ENCODE measurements around the gene MCRIP1. TPM values are rescaled to one million over a fixed set of nuclear protein-coding genes. Genes with fewer than 3 reads are reported as not detected.

The MCRIP1 gene
- total RNA-seq, 1 experiment from 2014 or later: 59.7 TPM

- peaks cover 6% of the 10 kb centered on the region for H3K36me3 ChIP-seq (ENCODE audit: control insufficient read depth, insufficient read depth, low read length)
- Mint-ChIP-seq H3K4me1 (ENCODE audit: low read depth, unreplicated experiment) (no peaks in the 10 kb centered on the region), H3K27ac (ENCODE audit: unreplicated experiment) (no peak overlapping the region), H3K4me3 (ENCODE audit: unreplicated experiment) (no peak overlapping the region), H3K36me3 (ENCODE audit: insufficient read depth, unreplicated experiment) (peaks cover 96% of the 10 kb centered on the region), H3K27me3 (ENCODE audit: insufficient read depth, unreplicated experiment) (no peaks in the 10 kb centered on the region), H3K9me3 (ENCODE audit: unreplicated experiment) (no peaks in the 10 kb centered on the region)
- no peak for TF ChIP-seq CTCF (IDR thresholded peaks at IDR 0.05; ENCODE audit: insufficient read depth in 1 of 2, low read depth in 1 of 2, low read length in 1 of 2, severe bottlenecking in 1 of 2, unreplicated experiment in 1 of 2)
- ChIA-PET POLR2A (no interaction called here), CTCF (interaction anchor here (0.7 kb wide), 1 partner anchor 1156 kb away, joined by 3 read pairs; no protein-coding TSS in a partner anchor)
- no peak overlapping the region for H3K4me3 ChIP-seq (ENCODE audit: low read depth, low read length)
- DNase-seq: no peak
- H3K9me3 ChIP-seq: no peaks in the 10 kb centered on the region
- H3K27me3 ChIP-seq (replicated peaks; ENCODE audit: control insufficient read depth, insufficient read depth, low read length): no peaks in the 10 kb centered on the region
- BruUV-seq (replicated peaks): no TSS peak
- no peaks in the 10 kb centered on the region for H3K4me1 ChIP-seq
- intact Hi-C loops (cut with micrococcal nuclease; ENCODE audit: unreplicated experiment): no loop called here
Observed at GRCh38 chr17:81851423-81851822, 18.3 kb upstream of the MCRIP1 start.

GRCh38 chr17:81849457-81849856 is 16.4 kb upstream of the MCRIP1 start:
- no peaks in the 10 kb centered on the region for H3K27me3 Mint-ChIP-seq (ENCODE audit: insufficient read depth, unreplicated experiment)
- Histone ChIP-seq H3K36me3 (ENCODE audit: control insufficient read depth, insufficient read depth, low read length) (peaks cover 3% of the 10 kb centered on the region; the same call in 1 of the 2 replicates), H3K27me3 (replicated peaks; ENCODE audit: control insufficient read depth, insufficient read depth, low read length) (no peaks in the 10 kb centered on the region), H3K4me3 (ENCODE audit: low read depth, low read length) (no peak overlapping the region), H3K9me3 (no peaks in the 10 kb centered on the region), H3K4me1 (no peaks in the 10 kb centered on the region)
- TF ChIP-seq CTCF (IDR thresholded peaks at IDR 0.05; ENCODE audit: insufficient read depth in 1 of 2, low read depth in 1 of 2, low read length in 1 of 2, severe bottlenecking in 1 of 2, unreplicated experiment in 1 of 2): no peak
- ChIA-PET POLR2A (interaction anchor here (0.6 kb wide), 1 partner anchor 22 kb away, joined by 4 read pairs; the partner anchor contains the start of gene ARHGDIA), CTCF (no interaction called here)
- H3K4me1 Mint-ChIP-seq (ENCODE audit: low read depth, unreplicated experiment): no peaks in the 10 kb centered on the region
- peaks cover 96% of the 10 kb centered on the region for H3K36me3 Mint-ChIP-seq (ENCODE audit: insufficient read depth, unreplicated experiment)
- no TSS peak for BruUV-seq (replicated peaks)
- intact Hi-C loops (cut with micrococcal nuclease; ENCODE audit: unreplicated experiment): no loop called here
- H3K27ac Mint-ChIP-seq (ENCODE audit: unreplicated experiment): no peak overlapping the region
- no peaks in the 10 kb centered on the region for H3K9me3 Mint-ChIP-seq (ENCODE audit: unreplicated experiment)
- no peak for DNase-seq
- H3K4me3 Mint-ChIP-seq (ENCODE audit: unreplicated experiment): no peak overlapping the region

- no TSS peak for BruUV-seq (replicated peaks)
- Histone ChIP-seq H3K4me1 (no peaks in the 10 kb centered on the region), H3K36me3 (ENCODE audit: control insufficient read depth, insufficient read depth, low read length) (peaks cover 3% of the 10 kb centered on the region; the same call in 1 of the 2 replicates), H3K9me3 (no peaks in the 10 kb centered on the region), H3K4me3 (ENCODE audit: low read depth, low read length) (no peak overlapping the region), H3K27me3 (replicated peaks; ENCODE audit: control insufficient read depth, insufficient read depth, low read length) (no peaks in the 10 kb centered on the region)
- no peak for TF ChIP-seq CTCF (IDR thresholded peaks at IDR 0.05; ENCODE audit: insufficient read depth in 1 of 2, low read depth in 1 of 2, low read length in 1 of 2, severe bottlenecking in 1 of 2, unreplicated experiment in 1 of 2)
- Mint-ChIP-seq H3K27me3 (ENCODE audit: insufficient read depth, unreplicated experiment) (no peaks in the 10 kb centered on the region), H3K9me3 (ENCODE audit: unreplicated experiment) (no peaks in the 10 kb centered on the region), H3K36me3 (ENCODE audit: insufficient read depth, unreplicated experiment) (peaks cover 95% of the 10 kb centered on the region), H3K4me3 (ENCODE audit: unreplicated experiment) (no peak overlapping the region), H3K4me1 (ENCODE audit: low read depth, unreplicated experiment) (no peaks in the 10 kb centered on the region), H3K27ac (ENCODE audit: unreplicated experiment) (no peak overlapping the region)
- CTCF ChIA-PET: no interaction called here
- no peak for DNase-seq
- POLR2A ChIA-PET: interaction anchor here (0.6 kb wide), 1 partner anchor 117 kb away, joined by 5 read pairs; no protein-coding TSS in a partner anchor
- intact Hi-C loops (cut with micrococcal nuclease; ENCODE audit: unreplicated experiment): no loop called here
Observed at GRCh38 chr17:81846743-81847689, 13.9 kb upstream of the MCRIP1 start.

Data from Caco-2 (cell line).